PC-9 (cell line): ENCODE results near the gene SV2C.

Experiments
- CTCF ChIP-seq: fragments of 200-600 bp; sonication (generic); conservative IDR thresholded peaks from 2 replicates; pipeline ENCODE4 v1.6.1; 2017; ENCODE audit warnings: mixed run types, antibody characterized with exemption, mild to moderate bottlenecking, moderate library complexity
- EZH2 ChIP-seq: fragments of 200-600 bp; sonication (generic); IDR thresholded peaks from 2 replicates; pipeline ENCODE4 v1.8.0; 2017; ENCODE audit warnings: antibody characterized with exemption, low read depth

- TF ChIP-seq CTCF (no peak), EZH2 (no peak)
Observed at GRCh38 chr5:76271836-76272235, 188.7 kb downstream of the SV2C start.
